Mesothelial cell of epicardium (in vitro differentiated cells): Measurements from ENCODE around the gene C1QTNF8. TPM values are rescaled to one million over a fixed set of nuclear protein-coding genes. Genes with fewer than 3 reads are reported as not detected.

Experiments
- DNase-seq, 2 experiments: peaks; one replicate each; pipeline ENCODE4 v3.0.0; 2021; ENCODE audit warnings: low spot score in 2 of 2; ENCODE audit not compliant: unreplicated experiment in 2 of 2
- H3K27ac Mint-ChIP-seq: 2 replicates; pipeline ENCODE4 v1.8.0; 2021; ENCODE audit warnings: mixed read lengths
- H3K27me3 Mint-ChIP-seq: 2 replicates; pipeline ENCODE4 v1.8.0; 2021; ENCODE audit warnings: low read depth, mixed read lengths
- H3K36me3 Mint-ChIP-seq: 2 replicates; pipeline ENCODE4 v1.8.0; 2021; ENCODE audit warnings: mixed read lengths
- H3K4me1 Mint-ChIP-seq: 2 replicates; pipeline ENCODE4 v1.8.0; 2021; ENCODE audit warnings: mixed read lengths
- H3K4me3 Mint-ChIP-seq: 2 replicates; pipeline ENCODE4 v1.8.0; 2021; ENCODE audit warnings: mild to moderate bottlenecking, moderate library complexity, mixed read lengths
- H3K9me3 Mint-ChIP-seq: 2 replicates; pipeline ENCODE4 v1.8.0; 2021; ENCODE audit warnings: mixed read lengths
- CTCF ChIP-seq: fragments of 200-600 bp; sonication (generic); IDR thresholded peaks from one replicate; pipeline ENCODE4 v1.5.0; 2021; ENCODE audit warnings: antibody characterized with exemption; ENCODE audit not compliant: unreplicated experiment
- total RNA-seq: library from RNA; stranded (reverse); gene quantifications from 3 replicates; pipeline ENCODE4 v1.2.1, GENCODE V29; 2021

The C1QTNF8 gene
- total RNA-seq, 1 donor from 2014 or later, result not detected

- no peak for TF ChIP-seq CTCF
- Mint-ChIP-seq H3K4me1 (no peaks in the 10 kb centered on the region), H3K36me3 (no peaks in the 10 kb centered on the region), H3K4me3 (no peak overlapping the region), H3K27me3 (peaks cover 7% of the 10 kb centered on the region), H3K9me3 (no peaks in the 10 kb centered on the region), H3K27ac (no peak overlapping the region)
- DNase-seq, result no peak
These were observed 38.9 kb upstream of the C1QTNF8 start for GRCh38 chr16:1134776-1135458.

- H3K4me1 Mint-ChIP-seq, result no peaks in the 10 kb centered on the region
- H3K27ac Mint-ChIP-seq, result no peak overlapping the region
- peaks cover 7% of the 10 kb centered on the region for H3K27me3 Mint-ChIP-seq
- H3K4me3 Mint-ChIP-seq, result no peak overlapping the region
- H3K36me3 Mint-ChIP-seq, result no peaks in the 10 kb centered on the region
- DNase-seq, result no peak
- H3K9me3 Mint-ChIP-seq, result no peaks in the 10 kb centered on the region
- TF ChIP-seq CTCF, result no peak
These were observed 37.9 kb upstream of the C1QTNF8 start for GRCh38 chr16:1133810-1134520.

- DNase-seq, result no peak
- H3K27ac Mint-ChIP-seq, result no peak overlapping the region
- no peaks in the 10 kb centered on the region for H3K4me1 Mint-ChIP-seq
- TF ChIP-seq CTCF, result no peak
- H3K27me3 Mint-ChIP-seq, result peaks cover 4% of the 10 kb centered on the region
- no peak overlapping the region for H3K4me3 Mint-ChIP-seq
- no peaks in the 10 kb centered on the region for H3K9me3 Mint-ChIP-seq
- H3K36me3 Mint-ChIP-seq, result no peaks in the 10 kb centered on the region
These were observed 37.2 kb upstream of the C1QTNF8 start for GRCh38 chr16:1133271-1133670.

DNA sequence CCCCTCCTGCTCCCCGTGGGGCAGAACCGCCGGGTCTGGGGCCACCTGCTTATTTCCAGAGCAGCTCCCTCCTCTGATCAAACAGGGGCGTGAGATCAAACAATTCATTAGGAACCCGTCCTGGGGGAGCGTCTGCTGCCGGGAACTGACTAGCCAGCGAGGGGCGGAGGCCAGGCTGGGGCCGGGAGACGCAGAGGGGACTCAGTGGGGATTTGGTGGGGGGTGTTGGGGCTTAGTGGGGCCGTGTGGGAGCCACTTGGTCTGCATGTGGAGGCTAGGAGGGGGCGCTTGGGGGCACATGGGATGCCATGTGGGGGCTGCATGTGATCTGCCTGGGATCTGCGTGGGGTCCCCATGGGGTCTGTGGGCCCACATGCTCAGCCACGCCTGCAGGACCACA is 36.4 kb upstream of the C1QTNF8 start:
- Mint-ChIP-seq H3K27ac (no peak overlapping the region), H3K36me3 (no peaks in the 10 kb centered on the region), H3K4me3 (no peak overlapping the region), H3K4me1 (no peaks in the 10 kb centered on the region), H3K27me3 (peaks cover 2% of the 10 kb centered on the region), H3K9me3 (no peaks in the 10 kb centered on the region)
- TF ChIP-seq CTCF, result no peak
- no peak for DNase-seq

- no peaks in the 10 kb centered on the region for H3K4me1 Mint-ChIP-seq
- peaks cover 2% of the 10 kb centered on the region for H3K27me3 Mint-ChIP-seq
- H3K36me3 Mint-ChIP-seq, result no peaks in the 10 kb centered on the region
- no peak for TF ChIP-seq CTCF
- no peaks in the 10 kb centered on the region for H3K9me3 Mint-ChIP-seq
- no peak for DNase-seq
- no peak overlapping the region for H3K27ac Mint-ChIP-seq
- H3K4me3 Mint-ChIP-seq, result no peak overlapping the region
These were observed 35.4 kb upstream of the C1QTNF8 start for GRCh38 chr16:1131378-1131994.
